Eye (tissue), 1 donor: Measurements from ENCODE around the gene SUGP2.
"Not testable (repeated sequence)": the region's sequence is repeated elsewhere in the genome, so short reads cannot be mapped to it uniquely, and the experiment has no call there.

ENCODE experiments used
- DNase-seq: peaks from one replicate; pipeline ENCODE4 v3.0.0-alpha.2; 2015

The SUGP2 gene

DNA sequence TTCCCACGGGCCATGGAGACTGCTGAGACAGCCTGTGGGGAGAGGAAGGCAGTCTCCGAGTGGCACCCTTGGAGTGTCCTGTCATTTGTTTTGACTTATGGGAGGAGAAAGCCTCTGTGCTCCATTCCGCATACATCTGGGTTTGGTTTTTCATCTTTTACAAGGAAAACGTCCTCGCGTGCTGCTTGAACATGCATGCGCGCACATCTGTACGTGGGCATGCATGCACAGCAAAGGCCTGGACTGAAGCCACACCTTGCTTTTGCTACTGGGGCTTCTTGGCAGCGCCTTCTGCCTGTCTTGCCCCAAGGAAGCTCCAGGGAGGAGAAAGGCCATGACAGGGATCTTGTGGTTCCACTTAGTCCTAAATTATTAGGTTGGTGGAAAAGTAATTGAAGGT lies 44.0 kb downstream of the SUGP2 start:
- no peak for DNase-seq

DNA sequence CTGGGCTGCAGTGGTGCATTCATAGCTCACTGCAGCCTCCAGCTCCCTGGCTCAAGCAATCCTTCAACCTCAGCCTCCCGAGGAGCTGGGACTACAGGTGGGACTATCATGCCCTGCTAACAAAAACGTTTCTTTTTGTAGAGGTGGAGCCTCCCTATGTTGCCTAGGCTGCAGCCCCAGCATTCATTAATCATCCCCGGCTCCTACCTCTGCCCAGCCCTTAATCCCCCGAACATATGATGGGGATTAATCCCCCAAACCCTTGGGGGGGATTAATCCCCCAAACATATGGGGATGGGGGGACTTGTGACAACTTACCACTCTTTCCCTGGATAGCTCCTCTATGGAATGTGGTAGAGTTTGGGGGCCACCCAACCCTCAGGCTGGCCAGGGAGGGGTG lies 45.9 kb downstream of the SUGP2 start:
- DNase-seq: no peak

DNA sequence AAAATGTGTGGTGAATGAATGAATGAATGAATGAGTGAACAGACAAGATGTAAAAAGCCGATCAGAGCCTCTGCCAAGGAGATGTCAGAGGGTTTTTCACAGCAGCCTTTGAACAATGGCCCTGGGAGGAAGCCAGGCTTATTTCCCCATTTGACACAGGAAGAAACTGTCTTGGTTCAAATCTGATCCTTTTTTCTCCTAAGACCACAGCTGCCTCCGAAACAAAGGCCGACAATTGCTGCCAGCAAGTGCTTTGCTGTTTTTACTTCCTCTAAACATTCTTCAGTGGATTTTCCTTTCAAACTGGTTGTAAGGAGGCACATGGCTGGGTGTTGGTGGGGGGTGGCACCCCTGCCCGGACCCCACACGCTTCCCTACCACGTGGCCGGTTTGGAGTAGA lies 48.1 kb downstream of the SUGP2 start:
- no peak for DNase-seq

DNA sequence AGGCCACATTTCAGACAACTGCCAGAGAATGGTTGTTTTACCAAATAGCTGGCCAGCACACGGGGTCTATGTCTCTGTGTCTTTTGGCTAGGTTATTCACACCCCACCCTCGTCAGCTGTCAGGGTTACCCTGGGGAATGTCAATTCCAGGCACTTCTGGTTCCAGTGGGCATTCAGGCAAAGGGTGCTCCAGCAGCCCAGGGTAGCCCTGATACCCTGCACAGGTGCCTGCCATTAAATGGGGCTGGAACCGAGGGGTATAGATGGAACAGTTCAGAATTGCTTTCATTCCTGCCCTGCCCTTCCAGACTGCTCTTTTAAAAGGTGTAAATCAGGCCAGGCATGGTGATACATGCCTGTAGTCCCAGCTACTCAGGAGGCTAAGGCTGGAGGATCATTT lies 49.1 kb downstream of the SUGP2 start:
- DNase-seq: no peak

DNA sequence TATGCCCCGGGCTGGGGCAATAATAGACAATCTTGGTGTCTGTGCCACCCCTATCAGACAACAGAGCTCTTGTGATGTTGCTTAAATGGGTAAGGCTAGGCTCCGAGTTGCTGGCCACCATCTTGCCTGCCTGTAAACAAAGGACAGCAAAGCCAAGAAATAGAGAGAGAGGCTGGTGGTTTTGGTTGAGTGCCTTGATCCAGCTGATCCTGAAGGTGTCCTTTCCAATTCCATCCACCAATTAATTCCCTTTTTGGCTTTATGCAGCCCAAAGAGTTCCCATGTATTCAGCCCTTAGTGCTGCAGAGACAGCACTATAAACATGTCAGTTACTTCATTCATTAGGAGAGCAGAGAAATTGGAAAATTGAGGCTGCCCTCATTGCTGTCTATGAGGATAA lies 50.6 kb downstream of the SUGP2 start:
- DNase-seq: no peak

DNA sequence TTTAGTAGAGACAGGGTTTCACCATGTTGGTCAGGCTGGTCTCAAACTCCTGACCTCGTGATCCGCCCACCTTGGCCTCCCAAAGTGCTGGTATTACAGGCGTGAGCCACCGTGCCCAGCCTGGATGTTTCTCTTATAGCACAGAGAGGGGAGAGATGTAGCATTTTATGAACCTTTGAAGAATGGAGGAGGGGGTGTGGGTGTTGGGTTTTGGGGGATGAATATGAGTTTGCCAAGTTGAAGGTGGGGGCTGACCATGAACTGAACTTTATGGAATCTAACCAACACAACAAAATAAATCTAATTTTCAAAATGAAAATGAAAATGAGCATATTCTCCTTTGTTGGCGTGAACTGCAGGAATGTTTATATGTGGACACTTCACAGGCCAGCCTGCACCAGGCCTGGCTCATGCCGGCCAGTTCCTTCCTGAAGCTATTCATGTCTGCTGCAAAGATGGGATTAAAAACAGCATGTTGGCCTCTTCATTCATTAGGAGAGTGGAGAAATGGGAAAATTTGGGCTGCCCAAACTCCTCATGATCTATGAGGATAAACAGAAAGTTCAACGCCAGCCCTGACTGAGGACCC lies 52.8 kb downstream of the SUGP2 start:
- DNase-seq: no peak

DNA sequence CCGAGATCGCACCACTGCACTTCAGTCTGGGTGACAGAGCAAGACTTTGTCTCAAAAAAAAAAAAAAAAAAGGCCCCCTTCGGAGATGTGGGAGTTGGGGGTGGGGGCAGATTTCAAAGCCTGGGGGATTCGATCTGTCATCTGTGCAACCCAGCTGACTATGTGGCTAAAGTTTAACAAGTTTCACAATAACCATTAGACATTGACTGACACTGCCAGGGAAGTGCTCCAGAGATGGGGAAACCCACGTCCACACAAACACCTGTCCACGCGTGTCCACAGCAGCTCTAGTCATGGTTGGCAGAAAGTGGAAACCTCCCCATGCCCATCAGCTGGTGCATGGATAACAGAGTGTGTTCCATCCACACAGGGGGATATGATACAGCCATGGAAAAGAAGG lies 54.7 kb downstream of the SUGP2 start:
- no peak for DNase-seq

DNA sequence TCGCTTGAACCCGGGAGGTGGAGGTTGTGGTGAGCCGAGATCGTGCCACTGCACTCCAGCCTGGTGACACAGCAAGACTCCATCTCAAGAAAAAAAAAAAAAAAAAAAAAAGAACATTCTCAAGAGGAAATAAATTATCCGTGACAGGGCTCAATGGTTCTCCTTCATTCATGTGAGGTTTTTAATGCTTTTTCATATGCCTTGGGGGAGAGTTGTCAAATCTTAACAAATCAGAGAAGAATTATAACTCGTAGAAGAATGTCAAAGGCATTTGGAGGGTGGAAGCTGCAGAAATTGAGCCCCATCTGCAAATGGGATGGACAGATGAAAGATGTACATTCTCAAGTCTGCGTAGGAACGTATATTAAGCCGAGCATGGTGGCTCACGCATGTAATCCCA lies 57.4 kb downstream of the SUGP2 start:
- DNase-seq: no peak

DNA sequence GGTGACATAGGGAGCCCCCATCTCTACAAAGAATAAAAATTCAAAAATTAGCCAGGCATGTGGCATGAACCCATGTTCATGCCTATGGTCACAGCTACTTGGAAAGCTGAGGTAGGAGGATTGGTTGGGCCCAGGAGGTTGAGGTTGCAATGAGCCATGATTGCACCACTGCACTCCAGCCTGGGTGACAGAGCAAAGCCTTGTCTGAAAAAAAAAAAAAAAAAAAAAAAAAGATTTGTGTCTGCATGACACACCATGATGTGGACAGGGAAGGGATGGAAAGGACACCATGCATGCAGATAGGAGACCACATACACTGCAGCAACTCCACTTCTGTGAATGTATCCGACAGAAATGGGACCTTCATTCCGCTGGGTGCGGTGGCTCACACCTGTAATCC lies 58.3 kb downstream of the SUGP2 start:
- DNase-seq: no peak

DNA sequence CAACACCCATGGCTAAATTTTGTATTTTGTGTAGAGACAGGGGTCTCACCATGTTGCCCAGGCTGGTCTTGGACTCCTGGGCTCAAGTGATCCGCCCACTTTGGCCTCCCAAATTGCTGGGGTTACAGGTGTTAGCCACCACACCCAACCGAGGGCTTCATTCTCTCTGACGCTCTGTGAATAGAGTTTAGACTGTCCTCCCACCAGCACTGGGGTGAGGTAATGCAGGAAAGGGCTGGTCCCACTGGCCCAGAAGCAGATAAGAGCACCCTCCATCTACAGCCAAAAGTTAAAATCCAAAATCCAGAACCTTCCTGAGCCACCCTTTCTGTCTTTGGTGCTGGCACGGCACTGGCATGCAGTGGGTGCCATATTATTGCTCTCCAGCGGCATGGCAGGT lies 60.5 kb downstream of the SUGP2 start:
- DNase-seq: no peak

DNA sequence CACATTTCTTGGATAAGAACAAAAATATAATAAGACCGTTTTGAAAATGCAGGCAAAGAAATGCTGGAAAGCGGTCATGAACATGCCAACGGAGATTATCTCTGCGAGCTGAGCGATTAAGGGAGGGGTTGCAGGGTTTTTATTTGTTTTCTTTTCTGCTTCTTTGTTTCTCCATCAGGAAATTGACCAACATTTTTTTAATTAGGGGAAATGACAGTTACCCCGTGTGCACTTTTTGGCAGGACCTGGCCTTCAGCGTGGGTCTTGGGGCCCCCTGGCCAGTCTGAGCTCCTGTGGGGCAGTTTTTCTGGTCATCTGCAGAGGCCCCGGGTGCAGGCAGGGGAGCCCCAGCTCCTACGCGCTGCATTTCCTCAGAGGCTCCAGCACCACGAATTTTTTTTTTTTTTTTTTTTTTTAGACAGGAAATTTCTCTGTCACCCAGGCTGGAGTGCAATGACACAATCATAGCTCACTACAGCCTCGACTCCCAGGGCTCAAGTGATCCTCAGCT lies 61.0 kb downstream of the SUGP2 start:
- DNase-seq: peak; percentile 53

DNA sequence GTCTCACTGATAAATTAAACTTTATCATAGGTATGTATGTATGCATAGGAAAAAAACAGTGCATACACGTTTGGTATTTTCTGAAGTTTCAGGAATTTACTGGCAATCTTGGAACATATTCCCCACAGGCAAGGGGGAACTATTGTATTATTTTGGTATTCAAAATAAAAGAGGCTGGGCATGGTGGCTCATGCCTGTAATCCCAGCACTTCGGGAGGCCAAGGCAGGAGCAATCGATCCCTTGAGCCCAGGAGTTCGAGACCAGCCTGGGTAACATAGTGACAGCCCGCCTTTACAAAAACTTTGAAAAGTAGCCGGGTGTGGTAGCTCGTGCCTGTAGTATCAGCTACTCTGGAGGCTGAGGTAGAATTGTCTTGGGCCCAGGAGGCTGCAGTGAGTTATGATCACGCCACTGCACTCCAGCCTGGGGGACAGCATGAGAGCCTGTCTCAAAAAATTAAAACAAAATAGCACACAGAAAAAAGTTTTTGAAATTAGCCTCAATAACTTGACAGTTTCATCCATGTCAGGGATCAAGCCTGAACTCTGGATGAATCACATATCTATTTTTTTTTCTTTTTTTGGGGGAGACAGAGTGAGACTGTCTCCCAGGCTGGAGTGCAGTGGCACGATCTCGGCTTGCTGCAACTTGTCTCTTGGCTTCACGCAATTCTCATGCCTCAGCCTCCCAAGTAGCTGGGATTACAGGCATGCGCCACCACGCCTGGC lies 63.2 kb downstream of the SUGP2 start:
- DNase-seq: no peak

DNA sequence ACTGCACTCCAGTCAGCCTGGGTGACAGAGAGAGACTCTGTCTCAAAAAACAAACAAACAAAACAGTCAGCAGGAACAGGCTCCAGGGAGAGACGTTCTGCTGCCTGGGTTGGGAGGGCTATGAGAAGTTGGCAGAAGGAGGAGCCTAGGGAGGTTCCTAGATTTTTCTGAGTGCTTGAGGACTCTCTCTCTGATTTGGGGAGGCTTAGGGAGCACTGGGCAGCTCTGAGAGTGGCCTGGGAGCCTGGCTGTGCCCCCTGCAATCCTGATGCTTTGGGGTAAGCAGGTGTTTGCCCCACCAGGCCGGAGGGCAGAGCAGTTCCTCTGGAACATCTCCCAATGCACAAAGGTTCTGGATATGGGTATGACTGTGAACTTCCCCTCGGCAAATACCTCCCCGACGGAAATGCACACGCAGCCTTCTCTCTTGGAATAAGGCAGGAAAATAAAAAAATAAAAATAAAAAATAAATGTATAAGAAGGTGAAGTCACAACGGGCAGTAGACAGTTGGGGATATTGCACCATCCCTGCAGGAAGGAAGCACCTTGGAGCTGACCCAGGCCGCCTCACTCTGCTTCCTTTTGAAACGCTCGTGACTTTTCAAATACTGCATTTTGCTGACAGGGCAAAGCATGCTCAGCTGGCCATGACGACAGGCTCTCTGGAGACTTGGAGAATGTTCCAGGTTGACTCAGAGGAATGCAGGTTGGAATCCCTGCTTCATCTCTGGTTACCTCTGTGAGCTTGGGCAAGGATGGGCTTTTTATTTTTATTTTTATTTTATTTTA lies 65.8 kb downstream of the SUGP2 start:
- no peak for DNase-seq

DNA sequence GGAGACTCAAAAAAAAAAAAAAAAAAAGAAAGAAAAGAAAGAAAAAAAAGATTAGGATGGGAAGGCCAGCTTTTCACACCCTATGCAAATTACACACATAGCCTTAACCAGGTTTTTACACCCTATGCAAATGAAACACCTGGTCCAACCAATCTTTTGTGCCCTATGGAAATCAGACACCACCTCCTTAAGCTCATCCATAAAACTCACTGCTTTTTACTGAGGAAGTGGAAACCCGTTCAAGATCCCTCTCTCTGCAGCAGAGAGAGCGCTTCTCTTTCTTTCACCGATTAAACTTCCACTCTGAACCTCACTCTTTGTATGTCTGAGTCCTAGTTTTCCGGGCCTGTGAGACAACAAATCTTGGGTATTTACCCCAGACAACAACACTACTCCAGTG lies 67.0 kb downstream of the SUGP2 start:
- DNase-seq: no peak

DNA sequence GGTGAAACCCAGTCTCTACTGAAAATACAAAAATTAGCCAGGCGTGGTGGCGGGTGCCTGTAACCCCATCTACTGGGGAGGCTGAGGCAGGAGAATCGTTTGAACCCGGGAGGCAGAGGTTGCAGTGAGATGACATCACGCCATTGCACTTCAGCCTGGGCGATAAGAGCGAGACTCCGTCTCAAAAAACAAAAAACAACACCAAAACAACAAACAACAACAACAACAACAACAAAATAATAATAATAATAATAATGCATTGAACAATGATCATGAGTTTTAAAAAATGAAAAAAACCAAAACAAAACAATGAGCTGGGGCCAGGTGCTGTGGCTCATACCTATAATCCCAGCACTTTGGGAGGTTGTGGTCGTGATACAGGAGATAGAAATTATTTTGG lies 69.2 kb downstream of the SUGP2 start:
- DNase-seq: no peak

DNA sequence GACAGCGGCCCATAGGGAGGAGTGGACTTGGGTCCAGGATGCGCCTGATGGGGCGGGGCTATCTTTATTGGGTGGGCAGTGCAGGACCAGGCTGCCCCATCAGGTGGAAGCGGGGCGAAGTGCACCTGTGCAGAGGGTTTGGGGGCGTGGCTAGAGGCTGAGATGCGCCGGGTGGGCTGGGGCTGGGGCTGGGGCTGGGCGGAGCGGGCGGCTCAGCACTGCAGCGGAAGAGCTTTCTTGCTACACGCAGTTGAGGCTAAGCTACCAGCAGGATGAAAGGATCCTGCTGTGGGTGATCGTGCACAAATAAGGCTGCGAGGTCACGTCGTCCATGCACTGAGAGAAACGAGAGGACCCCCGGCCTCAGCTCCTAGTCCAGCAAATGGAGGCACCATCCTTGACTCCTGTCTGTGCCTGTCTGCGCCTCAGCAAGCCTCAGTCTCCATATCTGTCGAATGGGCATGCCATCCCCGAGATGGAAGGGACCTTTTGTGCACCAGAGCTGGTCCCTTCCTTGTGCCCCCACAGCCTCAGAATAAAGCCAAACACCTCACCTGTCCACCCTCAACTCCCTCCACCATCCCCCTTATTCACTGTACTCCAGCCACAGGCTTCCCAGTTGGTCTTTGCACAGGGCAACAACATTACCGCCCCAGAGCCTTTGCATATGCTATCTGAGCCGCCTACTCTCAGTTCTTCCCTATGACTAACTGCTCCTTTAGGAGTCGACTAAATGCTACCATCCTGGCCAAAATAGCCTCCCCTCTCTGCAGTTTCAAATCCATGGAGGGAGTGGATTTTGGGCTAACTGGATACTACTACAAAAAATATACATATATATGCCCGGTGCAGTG lies 71.3 kb downstream of the SUGP2 start:
- DNase-seq: no peak

DNA sequence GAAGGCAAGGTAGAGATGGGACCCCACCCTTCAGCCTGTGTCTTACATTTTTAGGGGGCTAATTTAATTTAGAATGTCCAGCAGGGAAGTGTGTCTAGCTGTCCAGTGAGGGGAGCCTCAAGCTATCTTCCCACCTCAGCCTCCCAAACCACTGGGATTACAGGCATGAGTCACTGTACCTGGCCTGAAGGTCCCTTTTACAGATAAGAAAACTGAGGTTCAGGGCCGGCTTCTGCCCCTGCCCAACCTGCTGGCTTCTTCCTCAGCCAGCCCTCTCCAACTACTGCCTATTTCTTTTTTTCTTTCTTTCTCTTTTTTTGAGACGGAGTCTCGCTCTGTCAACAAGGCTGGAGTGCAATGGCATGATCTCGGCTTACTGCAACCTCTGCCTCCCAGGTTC lies 72.9 kb downstream of the SUGP2 start:
- DNase-seq: no peak

DNA sequence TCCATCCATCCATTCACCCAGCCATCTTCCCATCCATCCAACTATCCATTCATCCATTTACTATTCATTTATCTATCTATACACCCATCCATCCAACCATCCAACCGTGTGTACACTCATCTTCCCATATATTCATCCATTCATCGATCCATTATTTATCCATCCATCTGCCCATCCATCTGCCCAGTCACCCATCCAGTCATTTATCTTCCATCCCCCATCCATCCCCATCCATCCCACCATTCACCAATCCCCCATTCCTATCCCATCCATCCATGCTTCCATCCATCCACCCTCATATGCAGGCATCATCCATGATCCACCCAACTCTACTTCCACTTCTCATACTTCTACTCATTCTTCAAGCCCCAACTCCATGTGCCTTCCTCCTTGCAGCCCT lies 78.3 kb downstream of the SUGP2 start:
- DNase-seq: no peak

DNA sequence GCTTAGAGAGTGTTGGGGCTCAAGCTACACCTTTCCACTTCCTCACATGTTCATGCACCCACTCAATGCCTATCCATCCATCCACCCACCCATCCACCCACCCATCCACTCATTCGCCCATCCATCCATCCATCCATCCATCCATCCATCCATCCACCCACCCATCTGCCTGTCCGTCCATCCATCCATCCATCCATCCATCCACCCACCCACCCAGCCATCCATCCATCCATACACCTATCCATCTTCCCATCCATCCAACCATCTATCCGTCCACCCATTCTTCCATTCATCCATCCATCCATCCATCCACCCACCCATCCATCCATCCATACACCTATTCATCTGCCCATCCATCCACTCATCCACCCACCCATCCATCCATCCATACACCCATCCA lies 79.2 kb downstream of the SUGP2 start:
- DNase-seq: no peak

DNA sequence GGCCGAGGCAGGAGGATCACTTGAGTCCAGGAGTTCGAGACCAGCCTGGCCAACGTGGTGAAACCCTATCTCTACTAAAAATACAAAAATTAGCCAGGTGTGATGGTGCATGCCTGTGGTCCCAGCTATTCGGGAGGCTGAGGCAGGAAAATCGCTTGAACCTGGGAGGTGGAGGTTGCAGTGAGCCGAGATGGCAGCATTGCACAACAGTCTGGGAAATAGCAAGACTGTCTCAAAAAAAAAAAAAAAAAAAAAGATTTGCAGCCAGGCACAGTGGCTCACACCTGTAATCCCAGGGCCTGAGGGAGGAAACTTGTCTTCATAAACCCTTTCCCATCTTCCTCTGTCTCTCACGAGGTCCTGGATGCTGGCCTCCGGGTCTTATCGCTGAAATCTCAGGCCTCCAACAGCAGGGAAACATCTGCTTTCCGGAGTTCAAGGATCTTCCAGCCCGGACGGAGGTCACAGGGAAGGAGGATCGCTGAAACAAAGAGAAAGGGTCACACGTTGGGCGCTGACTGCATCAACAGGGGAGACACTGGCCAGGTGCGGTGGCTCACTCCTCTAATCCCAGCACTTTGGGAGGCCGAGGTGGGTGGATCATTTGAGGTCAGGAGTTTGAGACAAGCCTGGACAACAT lies 80.8 kb downstream of the SUGP2 start:
- not testable (repeated sequence) for DNase-seq

DNA sequence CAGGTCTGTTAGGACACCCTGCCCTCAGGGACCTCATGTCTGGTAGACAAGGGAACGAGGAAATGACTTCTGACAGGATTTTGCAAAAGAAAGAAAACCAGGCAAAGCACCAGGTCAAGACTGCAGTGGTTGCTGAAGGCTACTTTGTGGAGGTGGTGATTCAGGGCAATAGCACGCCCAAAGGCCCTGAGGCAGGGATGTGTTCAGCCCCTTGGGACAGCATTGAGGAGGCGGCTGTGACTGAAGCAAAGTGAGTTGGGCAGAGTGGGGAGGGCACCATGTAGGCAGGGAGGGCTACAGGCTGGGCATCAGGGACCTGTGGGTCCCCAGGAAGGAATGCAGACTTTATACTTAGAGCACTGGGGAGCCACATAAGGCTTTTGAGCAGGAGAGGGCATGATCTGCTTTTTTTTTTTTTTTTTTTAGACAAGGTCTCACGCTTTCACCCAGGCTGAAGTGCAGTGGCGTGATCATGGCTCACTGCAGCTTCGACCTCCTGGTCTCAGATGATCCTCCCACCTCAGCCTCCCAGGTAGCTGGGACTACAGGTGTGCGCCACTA lies 81.5 kb downstream of the SUGP2 start:
- no peak for DNase-seq

DNA sequence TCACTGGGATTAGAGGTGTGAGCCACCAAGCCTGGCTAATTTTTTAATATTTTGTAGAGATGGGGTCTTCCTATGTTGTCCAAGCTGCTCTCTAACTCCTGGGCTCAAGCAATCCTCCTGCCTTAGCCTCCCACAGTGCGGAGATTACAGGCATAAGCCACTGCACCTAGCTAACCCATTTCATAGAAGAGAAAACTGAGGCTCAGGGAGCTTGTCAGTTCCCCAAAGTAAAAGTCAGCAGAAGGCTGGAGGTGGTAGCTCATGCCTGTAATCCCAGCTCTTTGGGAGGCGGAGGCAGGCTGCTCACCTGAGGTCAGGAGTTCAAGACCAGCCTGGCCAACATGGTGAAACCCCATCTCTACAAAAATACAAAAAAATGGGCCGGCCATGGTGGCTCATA lies 83.5 kb downstream of the SUGP2 start:
- DNase-seq: no peak
